CD4-positive, alpha-beta memory T cell (primary cell): ENCODE results near the gene FIBP. TPM values are rescaled to one million over a fixed set of nuclear protein-coding genes. Genes with fewer than 3 reads are reported as not detected.
A peak's percentile ranks its signal among the peaks of the same experiment; 100 is the strongest.
"Not testable (repeated sequence)": the region's sequence is repeated elsewhere in the genome, so short reads cannot be mapped to it uniquely, and the experiment has no call there.

Source experiments
- CTCF ChIA-PET: fragments of 350-600 bp; sonication (Branson Sonifier 250); formaldehyde crosslinking; loops from one replicate; lab custom pipeline; 2021; ENCODE audit warnings: inconsistent platforms; ENCODE audit not compliant: partially characterized antibody; lab: Charles Lee
- POLR2A ChIA-PET: fragments of 350-600 bp; sonication (Branson Sonifier 250); formaldehyde crosslinking; loops from one replicate; lab custom pipeline; 2021; ENCODE audit not compliant: partially characterized antibody; lab: Charles Lee
- DNase-seq, 5 donors: peaks; one replicate each; pipeline versions ENCODE4 v3.0.0 to v3.0.0-alpha.2; 2020 to 2022; ENCODE audit warnings: mixed read lengths in 1 of 5
- H3K27ac ChIP-seq: one replicate; pipeline ENCODE4 v1.7.0; 2013; ENCODE audit warnings: low read depth, low read length
- H3K27me3 ChIP-seq: 2 replicates; pipeline ENCODE4 v1.7.0; 2013; ENCODE audit warnings: mild to moderate bottlenecking, low read length, moderate library complexity; ENCODE audit not compliant: insufficient read depth
- H3K36me3 ChIP-seq: 2 replicates; pipeline ENCODE4 v1.7.0; 2013; ENCODE audit warnings: mild to moderate bottlenecking, low read length, moderate library complexity; ENCODE audit not compliant: insufficient read depth
- H3K4me1 ChIP-seq: 2 replicates; pipeline ENCODE4 v1.7.0; 2013; ENCODE audit warnings: mild to moderate bottlenecking, low read length, moderate library complexity; ENCODE audit not compliant: insufficient read depth
- H3K4me3 ChIP-seq, 2 donors: one replicate each; pipeline ENCODE4 v1.7.0; 2013; ENCODE audit warnings: low read length in 2 of 2, mild to moderate bottlenecking in 1 of 2
- H3K9me3 ChIP-seq, 2 donors: one replicate each; pipeline ENCODE4 v1.7.0; 2013; ENCODE audit warnings: low read length in 2 of 2, control low read depth in 1 of 2; ENCODE audit not compliant: control insufficient read depth in 1 of 2
- H3K27ac Mint-ChIP-seq, 7 donors: one replicate each; pipeline ENCODE4 v1.8.0; 2020 to 2021; ENCODE audit warnings: mixed read lengths in 7 of 7, mild to moderate bottlenecking in 6 of 7, inconsistent platforms in 3 of 7, moderate library complexity in 3 of 7
- H3K27me3 Mint-ChIP-seq, 2 donors: one replicate each; pipeline ENCODE4 v1.8.0; 2020 to 2021; ENCODE audit warnings: mixed read lengths in 2 of 2
- H3K36me3 Mint-ChIP-seq, 2 donors: one replicate each; pipeline ENCODE4 v1.8.0; 2020 to 2021; ENCODE audit warnings: mixed read lengths in 2 of 2, inconsistent platforms in 1 of 2, mild to moderate bottlenecking in 1 of 2
- H3K4me1 Mint-ChIP-seq, 4 donors: one replicate each; pipeline ENCODE4 v1.8.0; 2020 to 2021; ENCODE audit warnings: mixed read lengths in 4 of 4, mild to moderate bottlenecking in 1 of 4
- H3K4me3 Mint-ChIP-seq, 8 donors: one replicate each; pipeline ENCODE4 v1.8.0; 2020 to 2021; ENCODE audit warnings: mixed read lengths in 8 of 8, mild to moderate bottlenecking in 7 of 8, moderate library complexity in 6 of 8, inconsistent platforms in 3 of 8
- H3K9me3 Mint-ChIP-seq, 8 donors: one replicate each; pipeline ENCODE4 v1.8.0; 2020 to 2021; ENCODE audit warnings: mixed read lengths in 8 of 8, mild to moderate bottlenecking in 5 of 8, inconsistent platforms in 3 of 8, moderate library complexity in 1 of 8
- intact Hi-C: fragments of 100-400 bp; cut with micrococcal nuclease; formaldehyde crosslinking; loops from one replicate; pipeline ENCODE4 v1.15.1; 2023
- polyA plus RNA-seq, 2 donors: library from polyadenylated mRNA; unstranded; fragments of 300-500 nt; fragmentation: Illumina TruSeq; gene quantifications; one replicate each; pipeline ENCODE4 v1.2.3, GENCODE V29; 2021
- total RNA-seq, 2 experiments: library from RNA; stranded (reverse); gene quantifications; one replicate each; pipeline ENCODE4 v1.2.3, GENCODE V29; 2021

FIBP gene
- total and polyA plus RNA-seq, 4 experiments from 2014 or later: 39.9 to 99.0 (median 60.7) TPM

GRCh38 chr11:65850217-65851082 lies 37.8 kb downstream of the FIBP start:
- peaks cover 0 to 5% of the 10 kb centered on the region in 2 donors for H3K9me3 ChIP-seq
- DNase-seq: no peak
- H3K4me3 Mint-ChIP-seq: no peak overlapping the region
- peaks cover 36% of the 10 kb centered on the region in 2 donors for H3K36me3 Mint-ChIP-seq
- no peaks in the 10 kb centered on the region for H3K27me3 Mint-ChIP-seq
- CTCF ChIA-PET: interaction anchor here (0.9 to 2.1 kb wide), 6 partner anchors 12 to 139 kb away, joined by 3 to 6 read pairs (median 3); partner anchors contain the start of gene KAT5
- no peak overlapping the region for H3K4me3 ChIP-seq
- peak overlapping the region in 2 of 7 donors; percentile 47 to 60 for H3K27ac Mint-ChIP-seq
- peaks cover 41% of the 10 kb centered on the region for H3K36me3 ChIP-seq
- no peaks in the 10 kb centered on the region for H3K27me3 ChIP-seq
- H3K4me1 Mint-ChIP-seq: peaks cover 10 to 30% (median 21%) of the 10 kb centered on the region in 4 donors
- peaks cover 17% of the 10 kb centered on the region for H3K4me1 ChIP-seq
- intact Hi-C loops: loop anchor here (10.0 kb wide), 1 partner anchor 716 kb away; the partner anchor contains the start of gene SYVN1
- POLR2A ChIA-PET: interaction anchor here (1.1 to 6.4 kb wide), 7 partner anchors 8 to 197 kb away, joined by 3 to 32 read pairs (median 4); partner anchors contain the start of genes CFL1, MUS81 and SNX32
- no peak overlapping the region for H3K27ac ChIP-seq
- H3K9me3 Mint-ChIP-seq: peaks cover 0 to 5% (median 0%) of the 10 kb centered on the region in 8 donors

GRCh38 chr11:65849771-65850216 lies 38.5 kb downstream of the FIBP start:
- ChIA-PET POLR2A (interaction anchor here (1.1 to 6.4 kb wide), 6 partner anchors 8 to 38 kb away, joined by 3 to 32 read pairs (median 4); partner anchors contain the start of genes CFL1, MUS81 and SNX32), CTCF (interaction anchor here (0.8 to 1.3 kb wide), 5 partner anchors 10 to 80 kb away, joined by 3 to 5 read pairs (median 3); partner anchors contain the start of gene MUS81)
- H3K4me3 Mint-ChIP-seq: no peak overlapping the region
- intact Hi-C loops: loop anchor here (10.0 kb wide), 1 partner anchor 715 kb away; the partner anchor contains the start of gene SYVN1
- Histone ChIP-seq H3K4me1 (peaks cover 10% of the 10 kb centered on the region), H3K9me3 (peaks cover 0 to 5% of the 10 kb centered on the region in 2 donors), H3K36me3 (peaks cover 35% of the 10 kb centered on the region), H3K27me3 (no peaks in the 10 kb centered on the region), H3K27ac (no peak overlapping the region), H3K4me3 (no peak overlapping the region)
- peaks cover 9 to 24% (median 16%) of the 10 kb centered on the region in 4 donors for H3K4me1 Mint-ChIP-seq
- peaks cover 30 to 32% of the 10 kb centered on the region in 2 donors for H3K36me3 Mint-ChIP-seq
- DNase-seq: no peak
- H3K27me3 Mint-ChIP-seq: no peaks in the 10 kb centered on the region
- peak overlapping the region in 3 of 7 donors; percentile 27 to 60 (median 53) for H3K27ac Mint-ChIP-seq
- peaks cover 0 to 5% (median 0%) of the 10 kb centered on the region in 8 donors for H3K9me3 Mint-ChIP-seq

- Histone ChIP-seq H3K4me1 (peaks cover 6% of the 10 kb centered on the region), H3K4me3 (no peak overlapping the region), H3K9me3 (peaks cover 0 to 5% of the 10 kb centered on the region in 2 donors), H3K27ac (no peak overlapping the region), H3K27me3 (no peaks in the 10 kb centered on the region), H3K36me3 (peaks cover 31% of the 10 kb centered on the region)
- Mint-ChIP-seq H3K27ac (peak overlapping the region in 1 of 7 donors; percentile 60), H3K27me3 (no peaks in the 10 kb centered on the region), H3K4me3 (no peak overlapping the region), H3K9me3 (peaks cover 0 to 5% (median 0%) of the 10 kb centered on the region in 8 donors), H3K4me1 (peaks cover 6 to 19% (median 13%) of the 10 kb centered on the region in 4 donors), H3K36me3 (peaks cover 26 to 28% of the 10 kb centered on the region in 2 donors)
- DNase-seq: no peak
- intact Hi-C loops: no loop called here
- ChIA-PET POLR2A (interaction anchor here (1.1 to 6.4 kb wide), 5 partner anchors 9 to 25 kb away, joined by 3 to 30 read pairs (median 4); partner anchors contain the start of genes CFL1 and SNX32), CTCF (interaction anchor here (0.8 to 1.3 kb wide), 6 partner anchors 11 to 80 kb away, joined by 3 to 5 read pairs (median 3); partner anchors contain the start of genes MUS81 and SNX32)
These were observed 38.9 kb downstream of the FIBP start for GRCh38 chr11:65849366-65849765.

- H3K4me3 ChIP-seq, H3K27me3 Mint-ChIP-seq, H3K4me3 Mint-ChIP-seq, intact Hi-C loops, H3K27ac ChIP-seq, H3K27me3 ChIP-seq, H3K9me3 Mint-ChIP-seq, DNase-seq, H3K9me3 ChIP-seq, H3K4me1 ChIP-seq: not testable (repeated sequence)
- POLR2A ChIA-PET: interaction anchor here (1.1 to 2.9 kb wide), 4 partner anchors 8 to 23 kb away, joined by 3 to 10 read pairs (median 4); partner anchors contain the start of genes CFL1 and SNX32
- Mint-ChIP-seq H3K4me1 (peaks cover 4 to 13% (median 8%) of the 10 kb centered on the region in 4 donors), H3K27ac (peak overlapping the region in 3 of 7 donors; percentile 12 to 60 (median 15)), H3K36me3 (peaks cover 19 to 21% of the 10 kb centered on the region in 2 donors)
- peaks cover 24% of the 10 kb centered on the region for H3K36me3 ChIP-seq
- CTCF ChIA-PET: interaction anchor here (0.7 to 1.5 kb wide), 4 partner anchors 11 to 164 kb away, joined by 3 to 4 read pairs (median 3); partner anchors contain the start of genes MUS81 and SNX32
These were observed 39.6 kb downstream of the FIBP start for GRCh38 chr11:65848693-65849092.

GRCh38 chr11:65847746-65848145 lies 40.5 kb downstream of the FIBP start:
- H3K4me1 Mint-ChIP-seq: peaks cover 2 to 6% (median 4%) of the 10 kb centered on the region in 4 donors
- Histone ChIP-seq H3K4me1 (no peaks in the 10 kb centered on the region), H3K9me3 (peaks cover 0 to 5% of the 10 kb centered on the region in 2 donors), H3K27me3 (no peaks in the 10 kb centered on the region), H3K27ac (no peak overlapping the region), H3K4me3 (no peak overlapping the region), H3K36me3 (peaks cover 15% of the 10 kb centered on the region)
- no peak for DNase-seq
- peak overlapping the region in 3 of 7 donors; percentile 8 to 78 (median 61) for H3K27ac Mint-ChIP-seq
- intact Hi-C loops: no loop called here
- H3K27me3 Mint-ChIP-seq: no peaks in the 10 kb centered on the region
- H3K36me3 Mint-ChIP-seq: peaks cover 13 to 14% of the 10 kb centered on the region in 2 donors
- ChIA-PET POLR2A (interaction anchor here (1.1 to 2.9 kb wide), 4 partner anchors 8 to 15 kb away, joined by 4 to 10 read pairs (median 4); partner anchors contain the start of genes CFL1 and SNX32), CTCF (interaction anchor here (0.6 to 2.7 kb wide), 5 partner anchors 12 to 142 kb away, joined by 3 to 16 read pairs (median 4); partner anchors contain the start of gene MUS81)
- peaks cover 0 to 5% (median 0%) of the 10 kb centered on the region in 8 donors for H3K9me3 Mint-ChIP-seq
- no peak overlapping the region for H3K4me3 Mint-ChIP-seq

GRCh38 chr11:65844231-65844872 lies 43.9 kb downstream of the FIBP start:
- intact Hi-C loops: no loop called here
- H3K4me3 ChIP-seq: no peak overlapping the region
- no peaks in the 10 kb centered on the region for H3K36me3 ChIP-seq
- H3K27me3 ChIP-seq: no peaks in the 10 kb centered on the region
- Mint-ChIP-seq H3K4me1 (no peaks in the 10 kb centered on the region), H3K4me3 (no peak overlapping the region), H3K9me3 (no peaks in the 10 kb centered on the region), H3K36me3 (no peaks in the 10 kb centered on the region), H3K27me3 (no peaks in the 10 kb centered on the region), H3K27ac (no peak overlapping the region)
- POLR2A ChIA-PET: no interaction called here
- CTCF ChIA-PET: interaction anchor here (0.6 to 1.5 kb wide), 5 partner anchors 41 to 178 kb away, joined by 3 to 5 read pairs (median 4); no protein-coding TSS in a partner anchor
- DNase-seq: no peak
- no peak overlapping the region for H3K27ac ChIP-seq
- no peaks in the 10 kb centered on the region for H3K4me1 ChIP-seq
- no peaks in the 10 kb centered on the region for H3K9me3 ChIP-seq
